Cortex of kidney (tissue), 1 donor: ENCODE measurements around the gene ARHGAP10.

Experiments used
- DNase-seq: peaks from one replicate; lab custom pipeline; 2025; lab: John Stamatoyannopoulos, UW

ARHGAP10 gene

DNA sequence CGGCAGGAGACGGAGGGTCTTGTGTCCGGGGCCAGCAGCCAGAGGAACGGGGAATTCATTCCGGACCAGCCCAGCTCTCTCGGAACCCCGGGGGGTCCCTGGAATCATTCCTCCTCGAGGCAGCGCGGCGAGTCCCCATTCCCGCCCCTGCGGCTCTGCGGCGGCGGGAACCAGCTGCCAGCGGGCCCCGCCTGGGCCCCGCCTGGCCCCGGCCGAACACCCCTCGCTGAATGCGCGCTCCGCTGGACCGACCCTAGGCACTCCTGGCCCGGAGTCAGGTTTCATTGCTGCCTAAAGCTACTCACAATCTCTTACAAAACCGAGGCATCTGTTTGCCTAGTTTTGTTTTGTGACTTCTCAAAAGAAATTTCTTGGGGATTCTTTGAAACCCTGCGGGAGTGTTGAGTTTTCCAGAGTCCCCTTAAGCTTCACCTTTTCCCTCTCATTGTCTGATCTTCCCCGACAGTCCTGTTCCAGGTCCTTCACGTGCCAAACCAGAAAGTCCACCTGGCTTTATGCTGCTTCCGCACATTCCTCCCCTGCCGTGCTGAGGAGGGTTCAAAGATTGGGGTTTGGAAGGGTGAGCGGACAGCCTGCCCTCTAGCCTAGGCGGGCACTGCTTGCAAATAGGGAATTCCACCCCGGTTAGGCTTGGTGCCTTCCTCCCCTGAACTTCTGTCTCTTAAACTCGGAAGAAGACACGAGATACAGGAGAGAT lies 789 bp downstream of the ARHGAP10 start:
- no peak for DNase-seq

DNA sequence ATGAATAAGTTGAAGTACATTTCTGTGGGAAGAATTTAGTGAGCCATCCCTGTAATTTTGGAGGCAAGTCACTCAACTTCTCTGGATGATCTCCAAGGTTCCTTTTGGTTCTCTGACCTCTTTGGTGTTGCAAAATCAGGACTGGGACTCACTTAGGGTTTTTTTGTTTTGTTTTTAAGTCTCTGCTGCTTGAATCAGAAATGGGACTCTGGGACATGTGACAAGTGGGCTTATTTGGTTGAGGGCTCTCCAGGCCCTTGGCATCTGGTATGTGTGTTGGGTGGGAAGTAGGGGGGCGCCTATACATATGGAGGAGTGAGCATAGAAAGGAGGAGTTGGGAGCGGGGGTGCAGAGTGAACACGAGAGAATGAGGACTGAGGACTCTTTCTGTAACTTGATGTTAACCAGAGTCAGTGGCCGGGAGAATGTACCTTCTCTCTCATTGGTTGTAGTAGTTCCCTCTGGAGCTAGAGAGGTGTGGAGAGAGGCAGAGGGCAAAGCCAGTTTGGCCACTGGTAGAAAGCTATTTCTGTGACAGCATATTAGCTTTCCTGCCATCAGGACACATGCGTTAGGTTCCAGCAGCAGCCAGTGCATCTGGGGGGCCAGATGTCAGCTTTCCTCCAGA lies 1.9 kb downstream of the ARHGAP10 start:
- DNase-seq: no peak

DNA sequence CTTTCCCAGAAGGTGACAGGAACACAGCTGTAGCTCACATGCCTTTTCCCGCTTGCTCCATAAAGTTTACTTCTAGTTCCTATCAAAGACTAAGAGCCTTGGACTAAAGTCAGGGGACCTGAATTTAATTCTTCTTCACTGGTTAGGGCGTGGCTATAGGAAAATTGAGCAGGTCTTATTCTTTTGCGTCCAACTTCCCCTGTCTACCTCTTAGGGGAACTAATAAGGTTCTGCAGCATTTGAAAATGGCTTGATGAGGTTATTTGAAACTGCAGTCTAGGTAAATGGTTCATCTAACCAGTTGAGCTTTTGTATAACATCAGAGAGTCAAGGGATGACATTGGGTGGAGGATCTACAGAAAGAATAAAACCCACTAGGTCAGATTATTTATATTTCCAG lies 2.6 kb downstream of the ARHGAP10 start:
- DNase-seq: no peak

DNA sequence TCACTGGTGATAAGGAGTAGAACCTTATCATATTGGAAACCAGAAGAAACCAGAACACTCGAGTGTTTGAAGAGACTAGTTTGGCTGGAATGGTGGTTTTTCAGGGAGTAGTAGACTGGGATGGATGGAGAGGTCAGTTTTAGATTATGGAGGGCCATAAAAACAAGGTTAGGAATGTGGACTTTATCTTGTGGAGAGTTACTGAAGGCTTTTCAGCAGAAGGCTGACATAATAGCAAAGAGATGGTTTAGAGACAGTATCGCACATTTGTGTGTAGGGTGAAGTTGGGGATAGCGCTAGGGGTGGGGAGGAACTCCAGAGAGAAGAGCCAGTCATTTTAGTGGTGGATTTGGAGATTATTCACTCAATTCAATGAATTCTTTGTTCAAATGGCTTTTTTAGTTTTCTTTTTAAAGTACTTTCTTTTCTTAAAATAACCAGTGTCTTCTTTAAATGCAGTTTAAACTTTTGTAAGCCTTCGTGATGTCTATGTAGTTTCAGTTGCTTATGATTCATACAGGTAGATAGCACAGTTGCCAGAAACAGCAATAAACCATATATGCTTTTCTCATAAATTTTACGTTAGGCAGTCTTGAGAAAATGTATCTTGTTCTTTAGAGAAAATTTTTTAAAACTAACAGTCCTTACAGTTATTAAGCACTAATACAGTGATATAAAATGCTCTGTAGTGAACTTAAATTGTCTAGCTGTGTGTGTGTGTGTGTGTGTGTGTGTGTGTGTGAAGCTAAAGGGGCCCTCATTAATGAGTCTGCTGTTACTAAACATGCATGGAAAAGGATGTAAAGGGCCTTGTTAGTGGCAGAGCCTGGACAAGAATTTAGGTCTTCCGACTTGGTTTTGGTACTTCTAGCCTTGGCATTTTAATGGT lies 3.8 kb downstream of the ARHGAP10 start:
- no peak for DNase-seq

DNA sequence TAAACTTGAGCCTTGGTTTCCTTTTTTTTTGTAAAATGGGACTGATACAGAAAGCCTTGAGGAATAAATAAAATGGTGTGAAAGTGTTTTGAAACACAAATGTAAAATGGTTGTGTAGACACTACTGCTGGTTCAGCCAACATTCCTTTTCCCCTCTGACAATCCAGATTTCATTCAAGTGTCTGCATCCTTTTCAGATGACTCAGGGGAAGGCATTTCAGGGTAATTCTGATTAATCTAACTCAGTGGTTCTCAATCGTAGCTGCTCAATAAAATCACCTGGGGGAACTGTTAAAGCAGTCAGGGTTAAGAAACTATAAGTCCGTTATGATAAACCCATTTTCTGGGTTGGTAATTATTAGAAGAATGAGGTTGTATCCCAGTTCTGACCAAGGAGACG lies 4.6 kb downstream of the ARHGAP10 start:
- no peak for DNase-seq

DNA sequence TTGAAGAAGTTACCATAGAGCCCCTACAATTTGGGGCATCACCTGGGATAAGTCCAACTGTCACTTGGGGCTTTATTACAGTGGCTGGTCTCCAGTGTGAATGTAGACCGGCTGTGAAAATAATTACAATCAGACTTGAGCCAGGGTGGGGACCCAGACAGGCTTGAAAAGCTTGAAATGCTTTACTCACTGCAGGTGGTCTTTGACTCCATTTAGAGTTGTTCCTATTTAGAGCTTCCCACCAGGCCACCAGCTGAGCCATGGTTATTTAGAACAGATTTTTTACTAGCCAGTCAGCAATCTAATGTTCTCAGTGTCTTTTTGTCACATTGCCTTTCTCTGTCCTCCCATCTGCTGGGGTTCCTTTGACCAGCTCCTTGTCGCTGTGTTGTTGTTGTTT lies 5.7 kb downstream of the ARHGAP10 start:
- DNase-seq: no peak

DNA sequence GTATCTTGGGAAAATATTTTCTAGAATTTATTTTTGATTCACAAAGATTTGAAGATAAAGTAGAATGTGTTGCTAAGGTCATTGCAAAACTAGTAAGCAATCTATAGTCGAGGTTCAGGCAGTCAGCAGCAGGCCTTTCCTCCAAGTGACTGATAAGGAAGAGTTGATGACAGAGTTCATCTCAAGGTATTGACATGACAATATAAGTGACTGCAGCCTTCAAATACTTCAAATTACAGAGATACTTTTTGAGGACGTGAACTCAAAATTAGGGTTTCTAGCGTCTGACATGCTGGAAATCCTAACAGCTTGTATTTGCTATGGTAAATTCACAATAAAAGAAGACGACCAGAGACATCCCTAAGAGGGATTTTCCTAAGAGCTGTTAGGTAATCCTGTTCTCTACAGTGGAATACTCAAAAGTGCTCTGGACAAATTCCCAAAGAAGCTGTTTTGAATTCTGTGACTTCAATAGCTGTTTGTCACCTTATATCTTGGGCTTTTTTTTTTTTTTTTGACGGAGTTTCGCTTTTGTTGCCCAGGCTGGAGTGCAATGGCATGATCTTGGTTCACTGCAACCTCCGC lies 7.4 kb downstream of the ARHGAP10 start:
- no peak for DNase-seq

DNA sequence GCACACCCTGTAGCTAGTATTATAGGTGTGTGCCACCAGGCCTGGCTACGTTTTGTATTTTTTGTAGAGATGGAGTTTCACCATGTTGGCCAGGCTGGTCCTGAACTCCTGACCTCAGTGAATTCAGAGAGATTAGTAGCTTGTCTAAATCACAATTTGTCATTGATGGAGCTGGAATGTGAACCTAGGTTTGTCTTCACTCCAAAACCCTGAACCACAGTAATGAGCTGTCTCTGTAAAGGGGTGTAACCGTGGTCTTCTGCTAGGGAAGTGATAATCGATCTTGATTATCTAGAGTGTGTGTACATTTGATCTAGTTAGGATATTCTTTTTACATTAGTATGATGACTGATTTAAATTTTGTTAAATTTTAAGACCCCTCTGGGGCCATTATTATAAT lies 8.3 kb downstream of the ARHGAP10 start:
- DNase-seq: no peak

DNA sequence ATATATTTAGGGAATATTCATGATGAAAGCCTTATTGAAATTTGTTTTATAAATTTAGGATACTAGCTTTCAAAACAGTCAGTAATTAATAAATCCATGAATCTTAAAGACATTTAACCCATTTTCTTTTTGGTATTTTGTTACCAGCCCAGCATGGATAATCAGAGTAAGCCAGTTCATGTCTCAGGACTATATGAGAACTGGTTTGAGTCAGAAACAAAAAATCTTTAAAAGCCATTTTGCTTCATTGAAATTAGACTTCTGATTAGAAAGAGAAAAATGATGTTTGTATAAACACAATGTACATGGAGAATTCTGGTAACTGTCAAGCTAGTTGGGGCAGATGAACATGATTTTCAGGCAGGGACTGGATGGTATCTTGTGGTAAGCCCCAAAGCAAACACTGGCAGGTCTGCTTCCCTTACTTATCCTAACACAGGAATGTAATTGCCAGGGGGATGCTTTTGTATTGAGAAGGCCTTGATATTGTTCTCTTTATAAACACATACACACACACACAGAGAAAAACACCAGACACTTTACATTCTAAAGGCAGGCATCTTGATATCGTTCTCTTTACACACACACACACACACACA lies 9.4 kb downstream of the ARHGAP10 start:
- DNase-seq: no peak

DNA sequence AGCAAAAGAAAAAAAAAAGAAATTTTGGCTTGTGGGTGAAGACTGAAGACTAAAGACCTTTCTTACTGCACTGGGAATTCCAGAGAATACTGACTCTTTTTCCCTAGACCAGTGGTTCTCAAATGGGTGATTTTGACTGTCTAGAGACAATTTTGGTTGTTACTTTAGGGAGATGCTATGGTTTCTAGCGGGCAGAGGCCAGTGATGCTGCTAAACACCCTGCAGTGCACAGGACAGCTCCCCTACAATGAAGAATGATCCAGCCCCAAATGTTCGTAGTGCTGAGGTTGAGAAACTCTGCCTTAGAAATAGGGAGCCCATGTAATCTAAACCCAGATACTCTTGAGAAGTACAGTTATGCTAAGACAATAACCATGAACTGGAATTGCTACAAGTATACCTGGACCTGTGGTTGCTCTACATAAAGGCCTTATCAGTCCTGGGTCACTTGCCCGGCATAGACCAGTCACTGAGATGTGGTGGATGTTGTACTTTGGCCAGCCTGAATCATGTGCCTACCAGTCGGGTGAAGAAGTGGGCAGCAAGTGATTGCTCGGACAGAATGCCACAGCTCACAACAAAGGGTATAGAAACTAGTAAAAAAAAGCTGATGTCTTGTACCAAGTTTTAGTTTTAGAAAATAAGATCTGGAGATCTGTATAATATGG lies 16.0 kb downstream of the ARHGAP10 start:
- no peak for DNase-seq

DNA sequence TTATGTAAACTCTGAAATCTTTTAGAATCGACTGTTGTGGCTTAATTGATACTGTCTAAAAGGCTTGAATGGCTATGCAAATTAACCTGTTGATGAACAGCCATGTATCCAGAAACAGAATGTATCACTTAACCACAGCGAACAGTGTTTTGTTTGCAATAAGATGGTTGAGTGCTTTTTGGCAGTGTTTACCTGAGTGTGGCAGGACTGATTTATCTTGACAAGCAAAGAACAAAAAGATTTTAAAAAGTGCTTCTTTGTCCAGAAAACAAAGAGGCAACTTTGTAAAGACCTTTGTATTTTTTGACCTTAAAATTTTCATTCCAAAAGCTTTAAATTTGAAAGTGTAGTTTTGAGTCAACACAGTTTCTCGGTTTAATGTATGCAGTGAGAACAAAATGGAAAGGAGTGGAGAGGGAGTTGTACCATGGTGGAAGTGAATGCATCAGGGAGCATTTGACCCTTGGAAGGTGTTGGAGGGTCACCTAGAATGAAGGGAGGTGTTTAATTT lies 18.0 kb downstream of the ARHGAP10 start:
- DNase-seq: no peak

DNA sequence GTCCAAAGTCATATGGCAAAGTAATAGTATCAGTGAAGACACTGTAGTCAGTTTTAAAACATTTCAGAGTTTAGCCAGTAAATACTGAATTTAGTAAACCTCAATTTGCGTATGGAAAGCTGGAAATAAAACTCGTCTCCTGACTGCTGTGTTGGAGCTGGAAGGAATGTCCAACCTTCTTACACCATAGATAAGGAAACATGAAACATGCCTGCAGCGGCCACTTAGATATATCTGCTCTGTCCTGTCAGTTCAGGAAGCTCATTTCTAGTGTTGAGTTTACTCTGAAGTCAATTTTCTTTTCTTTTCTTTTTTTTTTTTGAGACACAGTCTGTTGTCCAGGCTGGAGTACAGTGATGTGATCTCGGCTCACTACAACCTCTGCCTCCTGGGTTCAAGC lies 21.2 kb downstream of the ARHGAP10 start:
- no peak for DNase-seq

DNA sequence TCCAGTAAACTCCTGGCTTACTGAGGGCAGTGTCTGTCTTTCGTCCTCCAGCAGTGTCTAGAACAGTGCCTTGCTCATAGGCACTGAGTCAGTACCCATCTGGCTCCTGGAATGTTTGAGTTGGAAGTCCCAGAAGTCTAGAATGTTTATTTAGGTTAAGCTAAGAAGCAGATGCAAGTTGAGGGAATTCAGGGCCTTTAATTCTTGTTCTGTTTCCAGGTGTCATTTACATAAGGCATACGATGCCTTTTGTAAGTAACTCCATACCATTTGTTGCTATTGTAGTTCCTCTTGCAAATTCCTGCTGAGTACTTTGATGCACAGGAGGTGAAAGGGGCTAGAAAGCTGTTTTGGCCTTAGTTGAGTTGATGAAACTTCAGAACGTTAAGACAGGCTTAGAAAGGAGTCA lies 22.2 kb downstream of the ARHGAP10 start:
- DNase-seq: no peak

DNA sequence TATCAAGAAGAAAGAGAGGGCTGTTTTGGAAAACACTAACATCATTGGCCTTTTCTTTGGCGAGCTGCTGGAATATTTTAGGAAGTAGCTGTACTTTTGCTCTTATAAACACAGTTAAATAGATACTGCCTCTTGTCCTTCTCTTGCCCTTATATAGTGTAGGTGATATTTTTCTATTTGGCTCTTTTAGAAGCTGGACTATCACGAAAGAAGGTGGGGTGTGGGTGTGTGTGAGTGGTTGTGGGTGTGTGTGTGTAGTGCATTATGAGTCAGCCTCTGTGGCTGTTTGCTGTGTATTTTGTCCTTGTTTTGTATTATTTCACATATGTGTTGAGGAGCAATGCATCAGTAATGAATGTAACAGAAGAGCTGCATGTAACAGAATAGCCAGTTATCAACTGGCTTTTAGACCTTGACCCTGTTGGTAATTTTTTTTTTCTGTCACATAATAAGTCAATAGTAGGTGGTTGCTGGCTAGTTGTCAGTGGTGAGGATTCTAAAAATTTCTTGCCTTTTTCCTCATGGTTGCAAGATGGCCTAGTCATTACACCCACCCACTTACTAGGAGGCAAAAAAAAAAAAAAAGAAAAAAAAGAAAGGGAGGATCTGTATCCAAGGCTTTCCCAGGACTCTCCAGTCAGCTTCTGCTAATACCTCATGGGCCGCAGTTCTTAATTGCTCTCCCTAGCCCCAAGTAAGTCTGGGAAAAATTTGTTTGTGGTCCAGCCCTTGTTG lies 23.8 kb downstream of the ARHGAP10 start:
- no peak for DNase-seq

DNA sequence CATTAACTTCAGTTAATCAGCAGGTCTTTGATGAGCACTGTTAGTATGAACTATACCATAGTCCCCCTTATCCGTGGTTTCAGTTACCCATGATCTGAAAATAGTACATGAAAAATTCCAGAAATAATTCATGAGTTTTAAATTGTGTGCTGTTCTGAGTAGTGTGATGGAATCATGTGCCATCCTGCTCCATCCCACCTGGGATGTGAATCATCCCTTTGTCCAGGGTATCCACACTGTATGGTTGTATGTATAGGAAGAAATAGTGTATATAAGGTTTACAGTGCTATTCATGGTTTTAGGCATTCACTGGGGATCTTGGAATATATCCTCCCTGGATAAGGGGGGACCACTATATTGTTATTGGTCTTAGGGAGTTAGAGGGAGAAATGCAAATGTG lies 24.5 kb downstream of the ARHGAP10 start:
- no peak for DNase-seq

DNA sequence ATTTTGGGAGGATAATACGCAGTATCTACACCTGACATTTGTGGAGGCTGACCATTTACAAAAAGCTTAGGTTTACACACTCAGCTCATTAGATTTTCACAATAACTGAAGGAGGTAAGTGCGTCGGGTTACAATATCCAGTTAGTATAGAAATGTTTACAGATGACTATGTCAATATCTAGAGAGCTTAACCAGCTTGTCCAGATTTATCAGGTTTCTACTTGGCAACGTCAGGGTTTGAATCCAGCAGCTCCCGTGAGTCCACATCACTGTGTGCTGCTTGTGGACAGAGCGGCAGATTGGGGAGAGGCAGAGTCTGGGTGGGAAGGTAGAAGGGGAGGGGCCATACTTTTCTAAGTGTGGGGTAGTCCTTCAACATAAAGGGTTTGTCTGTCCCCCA lies 28.3 kb downstream of the ARHGAP10 start:
- DNase-seq: no peak

DNA sequence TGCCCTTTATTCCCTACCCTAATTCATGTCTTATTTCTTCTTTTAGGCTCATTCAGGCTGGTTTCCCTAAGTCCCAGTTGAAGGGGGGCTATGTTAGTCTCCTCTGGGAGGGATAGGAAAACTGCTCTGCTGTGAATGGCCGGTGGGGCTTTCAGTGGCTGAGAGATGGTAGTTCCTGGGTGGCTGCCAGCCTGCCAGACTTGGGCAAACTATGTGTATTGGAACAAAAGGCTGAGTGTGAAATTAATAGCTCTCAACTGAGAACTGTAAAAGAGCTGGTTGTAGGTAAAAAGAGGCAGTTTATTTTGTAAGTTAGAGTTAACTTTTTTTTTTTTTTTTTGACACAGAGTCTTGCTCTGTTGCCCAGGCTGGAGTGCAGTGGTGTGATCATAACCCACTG lies 28.8 kb downstream of the ARHGAP10 start:
- DNase-seq: no peak

DNA sequence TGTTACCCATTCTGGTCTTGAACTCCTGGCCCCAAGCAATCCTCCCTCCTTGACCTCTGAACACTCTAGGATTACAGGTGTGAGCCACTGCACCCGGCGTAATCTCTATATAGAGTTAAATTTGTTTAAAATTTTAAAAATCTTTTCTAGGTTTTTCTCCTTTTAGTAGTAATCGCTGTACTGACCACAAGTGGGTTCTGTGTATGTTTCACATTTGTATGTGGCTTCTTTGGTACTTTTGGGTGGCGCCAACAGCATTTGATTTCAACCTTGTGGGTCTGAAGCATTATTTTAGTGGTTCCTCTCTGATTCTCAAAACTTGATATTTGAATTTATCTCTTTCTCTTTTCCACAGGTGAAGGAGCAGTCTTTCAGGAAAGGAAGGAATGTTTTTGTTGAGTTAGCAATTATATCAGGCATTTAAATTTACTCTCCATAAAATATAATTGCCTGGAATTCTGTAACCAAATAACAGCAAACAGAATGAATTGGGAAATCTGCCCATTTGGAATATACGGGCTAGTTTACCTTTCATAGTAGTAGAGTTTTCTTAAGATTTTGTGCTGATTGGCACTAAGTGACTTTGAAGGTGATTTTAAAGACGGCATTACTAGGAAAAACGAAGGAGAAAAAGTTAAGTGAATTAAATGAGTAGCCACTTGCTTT lies 29.5 kb downstream of the ARHGAP10 start:
- no peak for DNase-seq

DNA sequence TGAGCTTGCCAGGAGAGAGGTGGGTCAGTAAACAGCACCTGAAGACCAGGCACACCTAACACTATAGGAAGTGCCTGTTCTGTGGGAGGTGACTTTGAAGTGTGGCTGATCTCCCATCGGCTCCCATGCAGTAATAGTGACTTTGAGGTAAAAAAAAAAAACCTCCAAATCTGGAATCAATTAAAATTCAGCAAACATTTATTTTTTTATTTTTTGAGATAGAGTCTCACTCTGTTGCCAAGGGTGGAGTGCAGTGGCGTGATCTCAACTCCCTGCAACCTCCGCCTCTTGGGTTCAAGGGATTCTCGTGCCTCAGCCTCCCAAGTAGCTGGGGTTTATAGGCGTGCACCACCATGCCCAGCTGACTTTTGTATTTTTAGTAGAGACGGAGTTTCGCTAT lies 32.4 kb downstream of the ARHGAP10 start:
- DNase-seq: no peak

DNA sequence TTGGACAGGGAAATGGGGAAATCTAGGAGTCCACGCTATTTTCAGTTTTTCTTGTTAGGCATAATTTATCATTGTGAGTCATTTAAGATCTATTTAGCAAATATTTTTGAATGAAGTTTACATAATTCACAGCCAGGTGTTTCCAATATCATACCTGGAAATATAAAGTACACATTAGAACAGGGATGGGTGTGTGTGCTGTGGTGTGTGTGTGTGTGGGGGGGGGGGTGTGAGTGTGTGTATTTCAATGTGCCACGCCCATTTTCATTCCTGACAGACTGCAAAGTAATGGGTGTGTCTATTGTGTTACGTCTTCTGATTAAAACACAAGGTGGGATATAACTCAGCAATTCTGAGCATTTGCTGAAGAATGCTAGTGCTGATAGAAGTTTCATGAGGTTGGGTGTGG lies 33.2 kb downstream of the ARHGAP10 start:
- no peak for DNase-seq
